ENCODE measurements around the gene HLX. TPM values are rescaled to one million over a fixed set of nuclear protein-coding genes. Genes with fewer than 3 reads are reported as not detected.

HLX gene
- total and polyA plus RNA-seq, 9 of the 15 experiments (the other 6 are each of a cell fraction or from before 2014, with no cell fraction given) = 0.10 to 3.0 (median 1.6) TPM

- Histone ChIP-seq H3K27ac (ENCODE audit: extremely low read depth, low read depth, low read length) (no peak overlapping the region), H3K4me2 (ENCODE audit: insufficient read depth, low read length) (no peak overlapping the region), H3K9me3 (replicated peaks; ENCODE audit: control insufficient read depth, insufficient read depth, low read depth, low read length) (no peaks in the 10 kb centered on the region), H3K79me2 (ENCODE audit: control insufficient read depth, insufficient read depth, low read length) (no peaks in the 10 kb centered on the region), H3K4me1 (replicated peaks in 1 of 2; ENCODE audit: control insufficient read depth in 2 of 2, insufficient read depth in 2 of 2, low read length in 2 of 2) (no peaks in the 10 kb centered on the region), H3K4me3 (no peak overlapping the region), H3K9me1 (ENCODE audit: control insufficient read depth, insufficient read depth, low read length) (no peaks in the 10 kb centered on the region), H3K36me3 (ENCODE audit: control insufficient read depth, insufficient read depth, low read length) (no peaks in the 10 kb centered on the region), H3K27me3 (ENCODE audit: control insufficient read depth in 2 of 2, insufficient read depth in 2 of 2, low read length in 2 of 2) (peaks cover 0 to 9% of the 10 kb centered on the region in 2 experiments; a peak in 2 of 5 replicates), H2AFZ (ENCODE audit: low read depth, low read length) (no peak overlapping the region), H3K9ac (ENCODE audit: insufficient read depth in 1 of 2, low read depth in 2 of 2, low read length in 2 of 2) (no peak overlapping the region), H4K20me1 (replicated peaks; ENCODE audit: control insufficient read depth, insufficient read depth, low read length) (no peaks in the 10 kb centered on the region)
- no TSS peak for BruUV-seq (replicated peaks)
- CTCF ChIA-PET (ENCODE audit: low intra/inter-chr PET ratio) = no interaction called here
- POLR2A ChIA-PET = interaction anchor here (0.7 kb wide), 1 partner anchor 1308 kb away, joined by 3 read pairs; no protein-coding TSS in a partner anchor
- intact Hi-C loops (cut with micrococcal nuclease) (loop anchor here (5.0 kb wide), 1 partner anchor 77 kb away; no protein-coding TSS in a partner anchor), in situ Hi-C loops (cut with MboI) (no loop called here)
- FAIRE-seq (no peak), ATAC-seq (no peak), DNase-seq (ENCODE audit: extremely low read depth in 1 of 4, low spot score in 3 of 4) (no peak)
- WGBS (ENCODE audit: insufficient coverage, low coverage, missing lambda C conversion rate) = 0% methylated on average over 3 of the region's 3 CpGs
- TF ChIP-seq ZNF184 (CRISPR knock-in tag; IDR thresholded peaks at IDR 0.05) = no peak
- no peak for TF ChIP-seq ARID1B (IDR thresholded peaks at IDR 0.05)
- TF ChIP-seq SP1 (CRISPR knock-in tag; IDR thresholded peaks at IDR 0.05) = no peak
- no peak for TF ChIP-seq DEAF1 (CRISPR knock-in tag; IDR thresholded peaks at IDR 0.05)
- TF ChIP-seq MNT (conservative IDR thresholded peaks at IDR 0.05) = no peak
- no peak for TF ChIP-seq ATF4 (CRISPR knock-in tag; IDR thresholded peaks at IDR 0.05)
- TF ChIP-seq GATAD2A (IDR thresholded peaks at IDR 0.05) = no peak
- TF ChIP-seq NFIC (IDR thresholded peaks at IDR 0.05) = no peak
These were observed 25.6 kb downstream of the HLX start for GRCh38 chr1:220904876-220905275.

Measured in K562 (cell line).